Stomach (tissue), 9 donors: ENCODE results near the gene MRM1. TPM values are rescaled to one million over a fixed set of nuclear protein-coding genes. Genes with fewer than 3 reads are reported as not detected.
A peak's percentile ranks its signal among the peaks of the same experiment; 100 is the strongest.
"Not testable (repeated sequence)": the region's sequence is repeated elsewhere in the genome, so short reads cannot be mapped to it uniquely, and the experiment has no call there.

Experiments
- DNase-seq, 2 donors: peaks; one replicate each; pipeline versions ENCODE4 v3.0.0 to v3.0.0-alpha.2; 2013 to 2019
- H3K27ac ChIP-seq, 5 donors: fragments of 200-600 bp in 4 of 5; sonication (generic) in 4 of 5; one replicate each; pipeline ENCODE4 v1.5.1; 2013 to 2019; ENCODE audit warnings: mild to moderate bottlenecking in 1 of 5, moderate library complexity in 1 of 5
- H3K27me3 ChIP-seq, 3 donors: fragments of 200-600 bp; sonication (generic); one replicate each; pipeline ENCODE4 v1.5.1; 2017 to 2019; ENCODE audit warnings: mixed run types in 1 of 3
- H3K36me3 ChIP-seq, 4 donors: fragments of 200-600 bp; sonication (generic); 1 replicate in 3 of 4; 2 replicates in 1 of 4; pipeline ENCODE4 v1.5.1; 2016 to 2019
- H3K4me1 ChIP-seq, 4 donors: fragments of 200-600 bp; sonication (generic); one replicate each; pipeline ENCODE4 v1.5.1; 2016 to 2019
- H3K4me3 ChIP-seq, 4 donors: fragments of 200-600 bp; sonication (generic) in 3 of 4; one replicate each; pipeline ENCODE4 v1.5.1; 2016 to 2019; ENCODE audit warnings: mild to moderate bottlenecking in 1 of 4
- H3K9me3 ChIP-seq, 4 donors: fragments of 200-600 bp; sonication (generic); one replicate each; pipeline ENCODE4 v1.5.1; 2016 to 2019
- EP300 ChIP-seq: sonication (generic); formaldehyde crosslinking; IDR thresholded peaks from one replicate; pipeline ENCODE4 v1.6.1; 2017; ENCODE audit warnings: antibody characterized with exemption
- POLR2A ChIP-seq, 4 donors: fragments of 450-650 bp; IDR thresholded peaks; one replicate each; pipeline ENCODE4 v1.6.1; 2016; ENCODE audit warnings: antibody characterized with exemption in 4 of 4, control low read depth in 2 of 4, mild to moderate bottlenecking in 1 of 4, moderate library complexity in 1 of 4
- POLR2AphosphoS5 ChIP-seq, 3 donors: sonication (generic); formaldehyde crosslinking; IDR thresholded peaks; one replicate each; pipeline ENCODE4 v1.6.1; 2016; ENCODE audit warnings: antibody characterized with exemption in 3 of 3
- WGBS, 5 donors: extraction: QIAGEN DNeasy Blood & Tissue Kit in 3 of 5; methylation state at CpG; one replicate each; pipeline versions ENCODE4 v1.1.5 to v1.1.7; 2013 to 2018; 5-methylcytosine and 5-hydroxymethylcytosine counted together
- intact Hi-C: fragments of 100-400 bp; cut with DNase I; formaldehyde crosslinking; loops from one replicate; pipeline ENCODE4 v1.15.1; 2023; ENCODE audit warnings: low total_unique reads
- polyA plus RNA-seq, 3 donors: library from polyadenylated mRNA; stranded (reverse); fragments of 200-250 nt; gene quantifications; one replicate each; pipeline ENCODE4 v1.2.3, GENCODE V29; 2013
- total RNA-seq, 5 donors: library from RNA; depleted of rRNA; stranded (reverse); fragments of >200 nt; gene quantifications; one replicate each; pipeline versions ENCODE4 v1.1.0 to v1.2.3, GENCODE V29; 2014 to 2016
- TF ChIP-seq, protein P1 (sequence below), 7 experiments: fragments of 450-650 bp in 4 of 7; fragments of 200-600 bp in 3 of 7; sonication (generic) in 3 of 7; IDR thresholded peaks; one replicate each; pipeline ENCODE4 v1.5.1; 2016 to 2019; ENCODE audit warnings: antibody characterized with exemption in 7 of 7, control low read depth in 2 of 7, mild to moderate bottlenecking in 1 of 7
- donor health status: healthy with polysubstance abuse.
- donor health status: Bipolar disorder and iron deficiency.
- donor health status: healthy.

Gene MRM1
- total and polyA plus RNA-seq, 8 donors = 1.8 to 38.5 (median 7.8) TPM; not detected in 1

GRCh38 chr17:36602924-36603384 is 1.6 kb downstream of the MRM1 start:
- peaks cover 14 to 38% (median 34%) of the 10 kb centered on the region in 4 donors for H3K4me1 ChIP-seq
- H3K27me3 ChIP-seq = no peaks in the 10 kb centered on the region
- 9 to 17% (median 12%) methylated on average over 5 of the region's 5 CpGs for WGBS, 5 donors
- DNase-seq = peak; percentile 50 to 82
- intact Hi-C loops = no loop called here
- TF ChIP-seq POLR2AphosphoS5 (IDR thresholded peaks at IDR 0.05) = no peak
- TF ChIP-seq, protein P1, sequence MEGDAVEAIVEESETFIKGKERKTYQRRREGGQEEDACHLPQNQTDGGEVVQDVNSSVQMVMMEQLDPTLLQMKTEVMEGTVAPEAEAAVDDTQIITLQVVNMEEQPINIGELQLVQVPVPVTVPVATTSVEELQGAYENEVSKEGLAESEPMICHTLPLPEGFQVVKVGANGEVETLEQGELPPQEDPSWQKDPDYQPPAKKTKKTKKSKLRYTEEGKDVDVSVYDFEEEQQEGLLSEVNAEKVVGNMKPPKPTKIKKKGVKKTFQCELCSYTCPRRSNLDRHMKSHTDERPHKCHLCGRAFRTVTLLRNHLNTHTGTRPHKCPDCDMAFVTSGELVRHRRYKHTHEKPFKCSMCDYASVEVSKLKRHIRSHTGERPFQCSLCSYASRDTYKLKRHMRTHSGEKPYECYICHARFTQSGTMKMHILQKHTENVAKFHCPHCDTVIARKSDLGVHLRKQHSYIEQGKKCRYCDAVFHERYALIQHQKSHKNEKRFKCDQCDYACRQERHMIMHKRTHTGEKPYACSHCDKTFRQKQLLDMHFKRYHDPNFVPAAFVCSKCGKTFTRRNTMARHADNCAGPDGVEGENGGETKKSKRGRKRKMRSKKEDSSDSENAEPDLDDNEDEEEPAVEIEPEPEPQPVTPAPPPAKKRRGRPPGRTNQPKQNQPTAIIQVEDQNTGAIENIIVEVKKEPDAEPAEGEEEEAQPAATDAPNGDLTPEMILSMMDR (IDR thresholded peaks at IDR 0.05) = peak in 5 of 7 experiments; percentile 32 to 80 (median 63)
- no peak for TF ChIP-seq POLR2A (IDR thresholded peaks at IDR 0.05)
- no peak for TF ChIP-seq EP300
- H3K36me3 ChIP-seq = peaks cover 0 to 6% (median 3%) of the 10 kb centered on the region in 4 donors
- H3K4me3 ChIP-seq = peak overlapping the region; percentile 68 to 98 (median 92)
- no peaks in the 10 kb centered on the region for H3K9me3 ChIP-seq
- H3K27ac ChIP-seq = no peak overlapping the region

DNA sequence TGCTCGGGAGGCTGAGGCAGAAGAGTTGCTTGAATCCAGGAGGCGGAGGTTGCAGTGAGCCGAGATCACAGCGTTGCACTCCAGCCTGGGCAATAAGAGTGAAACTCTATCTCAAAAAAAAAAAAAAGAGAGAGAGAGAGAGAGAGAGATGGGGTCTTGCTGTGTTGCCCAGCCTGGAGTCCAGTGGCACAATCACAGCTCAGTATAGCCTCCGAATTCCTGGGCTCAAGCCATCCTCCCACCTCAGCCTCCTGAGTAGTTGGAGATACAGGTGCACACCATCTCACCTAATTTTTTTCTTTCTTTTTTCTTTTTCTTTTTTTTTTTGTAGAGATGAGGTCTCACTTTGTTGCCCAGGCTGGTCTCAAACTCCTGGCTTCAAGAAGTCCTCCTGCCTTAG is 3.6 kb downstream of the MRM1 start:
- intact Hi-C loops, H3K27ac ChIP-seq, H3K27me3 ChIP-seq, H3K9me3 ChIP-seq, DNase-seq, H3K4me3 ChIP-seq, H3K36me3 ChIP-seq: not testable (repeated sequence)
- peaks cover 14 to 48% (median 40%) of the 10 kb centered on the region in 4 donors for H3K4me1 ChIP-seq
- WGBS, 5 donors = 93 to 100% (median 98%) methylated on average over 5 of the region's 5 CpGs

- Histone ChIP-seq H3K4me3 (no peak overlapping the region), H3K9me3 (no peaks in the 10 kb centered on the region), H3K4me1 (peaks cover 0 to 23% (median 13%) of the 10 kb centered on the region in 4 donors), H3K27ac (no peak overlapping the region), H3K36me3 (peaks cover 0 to 7% (median 3%) of the 10 kb centered on the region in 4 donors), H3K27me3 (peaks cover 0 to 7% (median 0%) of the 10 kb centered on the region in 3 donors)
- TF ChIP-seq, protein P1 (IDR thresholded peaks at IDR 0.05) = no peak
- no peak for TF ChIP-seq POLR2AphosphoS5 (IDR thresholded peaks at IDR 0.05)
- TF ChIP-seq POLR2A (IDR thresholded peaks at IDR 0.05) = no peak
- no peak for TF ChIP-seq EP300
- intact Hi-C loops = no loop called here
- WGBS, 5 donors = 82 to 93% (median 88%) methylated on average over 7 of the region's 7 CpGs
- no peak for DNase-seq
Measured at GRCh38 chr17:36608280-36608679, 6.9 kb downstream of the MRM1 start.

DNA sequence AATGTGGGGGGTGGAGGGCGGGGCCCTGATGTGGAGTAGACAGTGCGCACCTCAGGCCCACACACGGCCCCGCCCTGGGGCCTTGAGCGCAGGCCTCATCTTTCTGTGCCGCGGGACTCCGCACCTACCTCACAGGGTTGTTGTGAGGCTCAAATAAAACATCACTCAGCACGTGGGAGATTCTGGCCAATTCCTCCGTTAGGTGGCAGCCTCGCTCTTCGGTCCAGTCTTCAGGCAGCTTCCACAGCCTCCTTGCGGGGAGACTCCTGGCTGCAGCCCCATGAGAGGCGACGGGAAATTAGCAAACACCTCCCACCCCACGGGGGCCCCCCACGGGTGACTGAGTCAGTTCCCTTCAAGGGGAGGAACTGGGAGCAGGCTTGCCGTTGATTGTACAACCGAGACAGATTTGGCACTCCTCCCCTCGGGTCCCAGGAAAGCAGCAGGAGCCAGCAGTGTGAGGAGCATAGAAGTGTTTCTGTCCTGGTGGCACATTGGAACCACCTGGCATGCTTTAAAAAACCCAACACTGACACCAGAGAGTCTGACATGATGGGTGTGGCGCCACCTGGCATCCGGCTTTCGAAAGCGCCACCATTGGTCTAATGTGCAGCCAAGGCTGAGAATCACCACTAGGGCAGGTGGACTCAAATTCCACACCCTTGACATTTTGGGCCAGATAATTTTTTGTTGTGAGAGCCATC is 7.6 kb downstream of the MRM1 start:
- no peaks in the 10 kb centered on the region for H3K9me3 ChIP-seq
- H3K27ac ChIP-seq = no peak overlapping the region
- intact Hi-C loops = no loop called here
- DNase-seq = peak in 1 of 2 donors; percentile 83
- peaks cover 0 to 7% (median 3%) of the 10 kb centered on the region in 4 donors for H3K36me3 ChIP-seq
- peaks cover 0 to 17% (median 8%) of the 10 kb centered on the region in 4 donors for H3K4me1 ChIP-seq
- TF ChIP-seq POLR2A (IDR thresholded peaks at IDR 0.05) = no peak
- TF ChIP-seq, protein P1 (IDR thresholded peaks at IDR 0.05) = peak in 2 of 7 experiments; percentile 7 to 26
- 35 to 45% (median 43%) methylated on average over 17 to 24 of the region's 24 CpGs for WGBS, 5 donors
- H3K27me3 ChIP-seq = peaks cover 0 to 13% (median 0%) of the 10 kb centered on the region in 3 donors
- no peak overlapping the region for H3K4me3 ChIP-seq

DNA sequence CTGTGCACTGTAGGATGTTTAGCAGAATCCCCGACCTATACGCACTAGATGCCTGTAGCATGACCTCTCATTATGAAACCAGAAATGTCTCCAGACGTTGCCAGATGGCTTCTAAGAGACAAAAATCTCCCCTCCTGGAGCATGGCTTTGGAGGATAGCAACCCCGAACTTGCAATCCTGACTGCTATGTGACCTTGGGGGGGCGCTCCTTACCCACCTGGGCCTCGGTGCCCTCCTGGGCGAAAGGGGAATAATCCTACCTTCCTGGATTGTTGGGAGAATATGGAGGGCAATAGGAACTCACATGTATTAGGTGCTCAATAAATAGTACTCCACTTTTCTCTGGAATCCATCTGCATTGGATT is 8.1 kb downstream of the MRM1 start:
- TF ChIP-seq POLR2A (IDR thresholded peaks at IDR 0.05) (no peak), EP300 (no peak), POLR2AphosphoS5 (IDR thresholded peaks at IDR 0.05) (no peak)
- TF ChIP-seq, protein P1 (IDR thresholded peaks at IDR 0.05) = no peak
- WGBS, 5 donors = 77 to 85% (median 82%) methylated on average over 6 to 7 of the region's 7 CpGs
- H3K27me3 ChIP-seq = peaks cover 0 to 19% (median 0%) of the 10 kb centered on the region in 3 donors
- no peak overlapping the region for H3K27ac ChIP-seq
- peaks cover 0 to 11% (median 6%) of the 10 kb centered on the region in 4 donors for H3K4me1 ChIP-seq
- no peaks in the 10 kb centered on the region for H3K9me3 ChIP-seq
- intact Hi-C loops = no loop called here
- no peak overlapping the region for H3K4me3 ChIP-seq
- DNase-seq = no peak
- H3K36me3 ChIP-seq = peaks cover 0 to 7% (median 3%) of the 10 kb centered on the region in 4 donors
